Peyer's patch (tissue), 4 donors: ENCODE measurements around the gene MRPL36.

Experiments used
- POLR2A ChIP-seq, 2 donors: fragments of 450-650 bp; IDR thresholded peaks; one replicate each; pipeline ENCODE4 v1.5.1; 2017; ENCODE audit warnings: antibody characterized with exemption in 2 of 2, mild to moderate bottlenecking in 2 of 2, moderate library complexity in 2 of 2
- TF ChIP-seq, protein P1 (sequence below), 6 experiments: fragments of 450-650 bp in 4 of 6; fragments of 200-600 bp in 2 of 6; sonication (generic) in 1 of 6; IDR thresholded peaks; one replicate each; pipeline ENCODE4 v1.5.1; 2017 to 2019; ENCODE audit warnings: antibody characterized with exemption in 6 of 6, mild to moderate bottlenecking in 3 of 6, moderate library complexity in 1 of 6

DNA sequence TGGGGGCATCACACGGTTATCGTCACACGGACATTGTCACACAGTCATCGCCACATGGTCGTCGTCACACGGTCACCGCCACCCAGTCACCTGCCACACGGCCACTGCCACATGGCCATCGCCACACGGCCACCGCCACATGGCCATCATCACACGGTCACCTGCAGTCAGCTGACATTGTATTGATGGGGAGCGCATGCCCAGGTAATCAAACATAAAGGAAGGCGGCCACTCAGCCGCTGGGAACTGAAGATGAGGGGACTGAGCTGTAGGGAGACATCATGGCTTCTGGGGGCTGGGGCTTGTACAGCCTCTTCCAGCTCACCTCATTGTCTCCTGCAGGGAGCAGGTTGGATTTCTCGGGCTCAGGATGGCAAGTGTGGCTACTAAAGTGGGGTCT lies 49.2 kb downstream of the MRPL36 start:
- TF ChIP-seq, protein P1, sequence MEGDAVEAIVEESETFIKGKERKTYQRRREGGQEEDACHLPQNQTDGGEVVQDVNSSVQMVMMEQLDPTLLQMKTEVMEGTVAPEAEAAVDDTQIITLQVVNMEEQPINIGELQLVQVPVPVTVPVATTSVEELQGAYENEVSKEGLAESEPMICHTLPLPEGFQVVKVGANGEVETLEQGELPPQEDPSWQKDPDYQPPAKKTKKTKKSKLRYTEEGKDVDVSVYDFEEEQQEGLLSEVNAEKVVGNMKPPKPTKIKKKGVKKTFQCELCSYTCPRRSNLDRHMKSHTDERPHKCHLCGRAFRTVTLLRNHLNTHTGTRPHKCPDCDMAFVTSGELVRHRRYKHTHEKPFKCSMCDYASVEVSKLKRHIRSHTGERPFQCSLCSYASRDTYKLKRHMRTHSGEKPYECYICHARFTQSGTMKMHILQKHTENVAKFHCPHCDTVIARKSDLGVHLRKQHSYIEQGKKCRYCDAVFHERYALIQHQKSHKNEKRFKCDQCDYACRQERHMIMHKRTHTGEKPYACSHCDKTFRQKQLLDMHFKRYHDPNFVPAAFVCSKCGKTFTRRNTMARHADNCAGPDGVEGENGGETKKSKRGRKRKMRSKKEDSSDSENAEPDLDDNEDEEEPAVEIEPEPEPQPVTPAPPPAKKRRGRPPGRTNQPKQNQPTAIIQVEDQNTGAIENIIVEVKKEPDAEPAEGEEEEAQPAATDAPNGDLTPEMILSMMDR (IDR thresholded peaks at IDR 0.05) = no peak
- no peak for TF ChIP-seq POLR2A (IDR thresholded peaks at IDR 0.05)
